ENCODE results near the gene RBMS1.

- TF ChIP-seq CTCF (IDR thresholded peaks at IDR 0.05) (no peak), POLR2A (IDR thresholded peaks at IDR 0.05) (no peak), POLR2AphosphoS5 (IDR thresholded peaks at IDR 0.05; ENCODE audit: insufficient read depth in 1 of 2, low read depth in 1 of 2) (no peak)
Observed at GRCh38 chr2:160339726-160340125, 153.9 kb downstream of the RBMS1 start.

Measured in vagina (tissue), 2 donors.